ENCODE measurements around the gene AUTS2.

AUTS2 gene

DNA sequence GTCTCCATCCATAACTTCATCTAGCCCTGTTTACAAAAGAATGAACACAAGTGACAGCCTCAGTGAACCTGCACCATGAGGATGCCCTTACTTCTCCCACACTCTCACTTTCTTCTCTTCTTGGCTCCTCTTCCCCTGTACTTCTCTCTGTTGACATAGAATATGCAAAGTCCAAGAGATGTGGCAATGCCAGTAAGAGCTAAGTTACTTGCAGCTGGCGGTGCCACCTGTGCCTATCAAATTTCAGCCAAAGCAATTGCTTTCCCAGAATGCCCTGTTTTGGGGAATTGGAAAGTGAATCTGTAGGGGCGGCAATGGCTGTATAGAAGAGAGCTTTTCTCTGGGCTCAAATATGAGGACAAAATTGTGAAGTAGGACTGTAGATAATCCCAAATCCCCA, 557.8 kb downstream of the AUTS2 start:
- no peak for DNase-seq

DNA sequence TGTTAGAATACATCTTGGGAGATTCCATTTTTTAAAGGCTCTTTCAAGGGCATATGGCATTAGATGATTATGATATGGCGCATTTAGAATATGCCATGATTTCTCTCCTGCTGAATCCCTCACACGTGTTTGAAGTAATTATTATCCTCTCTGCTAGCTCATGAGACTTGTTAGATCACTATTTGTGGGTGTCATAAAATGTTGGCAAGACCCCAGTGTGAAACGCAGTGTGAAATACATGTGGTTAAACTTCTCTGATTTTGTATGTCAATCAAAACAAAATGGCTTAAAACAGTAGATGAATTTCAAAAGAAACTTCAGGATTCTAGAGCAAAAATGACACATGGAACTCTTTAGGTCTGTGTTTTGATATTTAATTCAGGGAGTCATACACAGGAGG, 560.8 kb downstream of the AUTS2 start:
- DNase-seq: no peak

DNA sequence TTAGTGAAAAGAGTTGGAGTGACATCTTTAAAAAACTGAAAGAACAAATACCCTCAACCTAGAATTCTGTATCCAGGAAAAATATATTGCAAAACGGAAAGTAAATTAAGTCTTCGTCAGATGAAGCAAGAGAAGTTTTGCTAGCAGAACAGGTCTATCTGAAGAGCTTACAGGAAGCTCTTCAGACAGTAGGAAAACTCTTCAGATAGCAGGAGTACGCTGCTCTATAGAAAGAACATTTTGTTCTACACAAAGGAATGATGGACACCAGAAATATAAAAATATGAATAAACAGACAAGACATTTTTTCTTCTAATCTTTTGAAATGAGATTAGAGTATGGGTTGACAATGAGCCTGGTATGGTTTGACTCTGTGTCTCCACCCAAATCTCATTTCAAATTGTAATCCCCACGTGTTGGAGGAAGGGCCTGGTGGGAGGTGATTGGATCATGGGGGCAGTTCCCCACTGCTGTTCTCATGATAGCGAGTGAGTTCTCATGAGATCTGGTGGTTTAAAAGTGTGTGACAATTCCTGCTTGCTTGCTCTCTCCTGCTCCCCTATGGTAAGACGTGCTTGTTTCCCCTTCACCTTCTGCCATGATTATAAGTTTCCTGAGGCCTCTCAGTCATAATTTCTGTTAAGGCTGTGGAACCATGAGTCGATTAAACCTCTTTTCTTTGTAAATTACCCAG, 567.3 kb downstream of the AUTS2 start:
- no peak for DNase-seq

DNA sequence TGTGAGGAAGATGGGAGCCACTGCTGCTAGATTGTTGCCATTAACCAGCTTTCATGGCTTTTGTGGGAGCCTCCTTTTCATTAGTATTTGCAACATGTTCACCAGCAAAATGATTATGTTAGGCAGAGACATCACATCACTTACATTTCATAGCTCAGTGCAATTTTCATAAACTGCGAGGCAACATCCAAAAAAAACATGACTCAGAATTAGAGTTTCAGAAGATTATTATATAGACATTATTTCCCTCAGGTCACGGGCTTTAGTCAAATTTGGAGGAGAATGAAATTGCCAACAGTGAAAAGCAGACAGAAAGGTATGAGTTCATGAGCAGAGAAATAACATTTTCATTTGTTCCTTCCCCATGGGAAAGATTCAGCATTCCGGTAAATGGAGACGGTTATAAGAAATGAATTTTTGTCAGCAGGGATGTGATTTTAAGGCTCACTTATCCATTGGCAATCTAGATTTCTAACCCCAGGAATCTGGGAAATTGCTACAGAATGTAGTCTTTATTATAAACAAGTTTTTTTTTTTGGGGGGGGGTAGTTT, 573.2 kb downstream of the AUTS2 start:
- no peak for DNase-seq

DNA sequence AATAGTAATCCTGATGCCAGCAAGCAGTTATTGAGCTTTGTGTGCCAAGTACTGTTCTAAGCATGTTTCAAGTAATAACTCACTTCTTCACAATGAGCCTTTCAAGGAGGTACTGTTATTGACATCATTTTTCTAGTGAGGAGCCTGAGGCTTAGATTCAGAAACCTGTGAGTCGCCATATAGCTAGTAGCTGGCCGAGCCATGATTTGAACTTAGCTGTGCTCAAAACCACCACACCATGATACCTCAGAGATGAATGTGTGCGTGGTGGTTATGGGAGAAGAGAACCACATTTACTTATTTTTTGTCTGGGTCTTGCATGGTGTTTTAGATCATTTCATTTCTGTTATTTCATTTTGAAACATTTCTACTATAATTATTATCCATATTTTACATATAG, 578.9 kb downstream of the AUTS2 start:
- DNase-seq: no peak

DNA sequence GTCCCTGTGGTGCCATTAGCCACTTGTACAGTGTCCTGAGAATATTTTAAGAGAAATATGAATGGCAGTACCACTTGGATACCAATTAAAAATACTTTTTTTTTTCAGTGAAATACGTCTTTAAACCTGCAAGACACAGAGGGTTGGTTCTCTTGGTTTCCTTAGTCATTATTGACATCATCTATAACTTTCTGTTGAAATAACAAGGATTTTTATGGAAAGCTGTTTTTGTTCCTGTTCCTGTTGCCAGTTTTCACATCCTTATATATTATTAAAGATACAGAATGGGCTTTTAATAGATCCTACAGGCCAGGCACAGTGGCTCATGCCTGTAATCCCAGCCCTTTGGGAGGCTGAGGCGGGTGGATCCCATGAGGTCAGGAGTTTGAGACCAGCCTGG, 579.9 kb downstream of the AUTS2 start:
- no peak for DNase-seq

DNA sequence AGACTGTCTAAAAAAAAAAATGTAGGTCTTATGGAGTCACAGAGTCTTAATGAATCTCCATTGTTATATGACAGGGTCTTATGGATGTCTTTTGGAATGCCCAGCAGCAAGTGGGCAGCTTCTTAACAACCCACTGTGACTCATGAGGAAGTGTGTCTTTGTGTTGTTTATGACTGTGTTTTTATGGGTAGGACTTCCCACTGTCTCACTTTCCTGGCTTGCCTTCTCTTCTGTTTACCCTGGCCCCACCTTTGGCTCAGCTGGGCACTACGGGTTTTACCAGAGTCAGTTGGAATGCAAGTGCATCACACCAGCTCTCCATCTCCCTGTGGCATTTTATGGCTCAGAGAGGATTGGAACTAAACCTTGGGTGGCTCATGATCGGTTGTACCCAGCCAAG, 580.5 kb downstream of the AUTS2 start:
- DNase-seq: no peak

DNA sequence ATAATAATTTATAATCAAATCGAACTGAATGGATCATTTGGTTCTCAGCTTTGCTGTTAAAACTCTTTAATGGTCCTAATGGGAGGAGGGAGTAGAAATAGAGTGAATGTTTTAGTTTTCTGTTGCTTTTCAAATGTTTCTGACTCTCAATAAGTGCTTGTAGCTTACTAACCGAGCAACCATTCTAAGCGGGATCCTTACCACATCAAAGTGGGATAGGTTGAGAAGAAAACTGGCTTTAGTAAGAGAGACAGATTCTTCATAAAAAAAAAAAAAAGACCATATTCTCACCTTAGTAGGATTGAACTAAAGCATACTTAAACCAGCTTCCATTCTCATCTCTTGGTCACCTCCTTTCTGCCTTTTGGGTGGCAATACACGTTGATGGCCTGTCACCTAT, 584.2 kb downstream of the AUTS2 start:
- DNase-seq: no peak

DNA sequence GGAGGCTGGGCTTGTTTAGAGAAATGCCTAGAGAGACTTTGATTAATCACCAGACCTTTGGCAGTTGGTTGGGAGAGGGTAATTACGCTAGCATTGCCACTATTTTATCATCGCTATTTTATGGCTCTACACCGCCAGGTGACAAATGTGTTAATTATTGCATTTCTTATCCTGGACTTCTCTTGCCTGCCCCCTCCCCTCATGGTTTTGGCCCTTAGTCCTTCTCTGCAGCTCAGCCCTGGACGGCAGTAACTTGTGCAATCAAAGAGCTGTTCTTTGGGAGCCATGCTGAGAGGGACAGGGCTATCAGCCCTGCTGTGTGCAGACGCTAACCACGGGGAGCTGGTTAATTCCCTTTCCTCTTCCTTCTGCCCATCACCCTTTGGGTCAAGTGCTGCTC, 585.0 kb downstream of the AUTS2 start:
- DNase-seq: no peak

DNA sequence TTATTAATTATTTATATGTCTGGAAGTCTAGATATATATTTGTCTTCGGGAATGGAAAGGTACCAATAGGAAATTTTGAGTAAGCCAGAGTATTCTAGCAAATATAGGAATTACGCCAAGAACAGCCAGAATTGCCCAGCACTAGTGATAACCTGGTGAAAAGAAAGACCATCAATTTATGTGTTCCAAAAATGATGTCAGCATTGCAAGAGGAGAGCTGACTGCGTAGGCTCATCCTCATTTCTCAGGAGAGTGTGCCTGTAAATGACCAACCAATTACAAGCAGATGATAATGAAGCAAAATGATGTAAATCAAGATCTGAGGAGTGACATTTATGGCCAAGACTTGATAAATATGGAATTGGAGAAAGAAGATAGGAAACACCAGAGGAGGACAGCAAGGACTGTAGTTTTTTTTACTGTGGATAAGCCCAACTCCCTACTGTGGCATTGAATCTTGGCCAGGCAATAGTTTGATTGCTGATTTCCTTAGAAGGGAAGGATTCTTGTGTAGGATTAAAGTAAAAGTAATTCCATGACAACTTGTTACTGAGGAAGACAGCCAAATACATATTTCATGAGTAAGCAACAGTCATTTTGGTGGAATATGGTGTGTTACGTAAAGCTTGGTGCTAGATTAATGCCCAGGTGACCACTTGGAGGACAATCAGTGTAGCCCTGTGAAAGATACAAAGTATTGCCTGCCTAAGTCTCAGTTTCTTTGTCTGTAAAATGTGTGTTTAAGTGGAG, 590.8 kb downstream of the AUTS2 start:
- DNase-seq: no peak

DNA sequence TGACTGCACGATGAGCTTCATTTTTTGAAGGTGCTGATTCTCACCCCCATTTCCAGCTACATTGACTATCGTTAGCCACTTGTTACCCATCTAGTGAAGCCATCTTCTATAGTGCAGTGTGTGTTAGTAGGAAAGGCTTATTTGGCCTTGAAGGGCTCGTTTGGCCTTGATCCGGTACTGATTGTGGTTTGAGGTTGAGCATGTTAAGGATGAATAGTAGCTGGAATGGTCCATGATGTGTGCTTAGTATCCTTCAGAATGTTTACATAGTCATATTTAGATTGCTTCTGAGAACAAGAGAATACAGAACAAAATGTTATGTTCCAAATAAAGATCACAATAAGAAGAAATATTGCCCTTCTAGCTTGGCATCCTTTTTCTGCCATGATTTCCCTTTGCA, 591.5 kb downstream of the AUTS2 start:
- DNase-seq: no peak

DNA sequence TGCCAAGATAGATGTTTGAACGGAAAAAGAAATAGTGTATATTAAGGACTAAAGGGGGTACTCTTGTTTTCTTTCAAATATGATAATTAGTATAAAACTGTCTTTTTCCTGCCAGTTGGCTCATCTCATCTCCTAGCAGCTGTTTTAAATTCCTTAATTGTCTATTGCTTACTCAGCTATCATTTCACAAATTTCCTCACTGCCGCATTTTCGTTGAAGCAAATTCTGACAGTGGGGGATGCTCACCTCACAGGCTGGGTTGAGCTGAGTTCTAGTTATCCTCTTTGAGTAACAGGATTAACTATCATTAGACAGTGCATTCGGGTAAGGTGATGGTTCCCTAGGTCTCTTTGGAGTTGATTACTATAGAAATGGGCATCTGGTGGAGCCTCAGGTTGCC, 592.0 kb downstream of the AUTS2 start:
- DNase-seq: no peak

DNA sequence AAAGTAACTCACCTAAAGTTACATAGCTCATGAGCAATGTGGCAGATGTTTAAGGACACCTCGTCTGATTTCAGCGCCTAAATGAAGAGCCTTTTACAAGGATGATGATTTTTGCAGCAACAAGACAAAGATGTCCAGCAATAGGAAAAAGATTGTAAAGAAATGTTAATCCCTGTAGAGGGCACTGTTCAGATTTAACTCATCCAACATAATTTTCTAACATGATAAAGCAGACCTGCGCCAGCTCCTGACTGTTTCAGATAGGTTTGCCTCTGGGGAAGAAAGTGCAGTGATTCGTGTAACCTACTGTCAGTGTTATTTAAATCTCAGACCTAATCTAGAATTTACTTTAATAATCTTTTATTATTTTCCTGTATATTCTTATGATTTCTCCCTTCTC, 595.2 kb downstream of the AUTS2 start:
- DNase-seq: no peak

DNA sequence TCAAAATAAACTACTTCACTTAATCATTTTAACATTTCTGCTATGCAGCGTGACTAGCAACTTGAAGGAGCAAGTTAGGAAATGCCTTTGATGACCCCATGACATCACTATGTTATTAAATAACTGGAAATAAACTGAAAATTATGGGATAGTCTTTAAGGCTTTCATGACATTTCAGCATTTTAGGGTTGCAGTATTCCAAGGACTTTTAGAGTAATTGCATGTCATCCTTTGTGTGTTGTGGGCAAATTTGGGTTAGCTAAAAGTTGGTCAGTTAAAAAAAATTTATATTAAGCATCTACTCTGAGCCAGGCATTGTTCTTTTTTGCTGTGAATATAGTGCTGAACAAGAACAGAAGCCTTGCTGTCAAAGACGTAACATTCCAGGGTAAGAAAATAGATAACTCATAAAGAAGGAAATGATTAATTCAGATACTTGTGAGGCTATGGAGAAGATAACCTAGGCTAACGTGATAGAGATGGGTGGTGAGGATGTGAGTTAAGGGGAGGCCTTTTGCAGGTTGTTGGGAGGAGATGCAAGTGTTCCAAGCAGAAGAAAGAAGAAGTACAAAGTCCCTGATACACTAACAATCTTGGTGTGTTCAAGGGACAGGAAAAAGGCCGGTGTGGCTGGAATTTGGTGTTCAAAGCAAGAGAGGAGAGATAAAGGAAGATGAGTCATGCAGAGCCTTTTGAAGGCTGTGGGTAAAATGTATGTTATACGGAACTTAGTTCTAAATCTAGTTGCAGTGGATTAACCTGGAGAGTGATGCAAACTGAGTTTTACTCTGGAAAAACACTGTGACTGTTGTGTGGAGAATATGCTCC, 610.2 kb downstream of the AUTS2 start:
- no peak for DNase-seq

DNA sequence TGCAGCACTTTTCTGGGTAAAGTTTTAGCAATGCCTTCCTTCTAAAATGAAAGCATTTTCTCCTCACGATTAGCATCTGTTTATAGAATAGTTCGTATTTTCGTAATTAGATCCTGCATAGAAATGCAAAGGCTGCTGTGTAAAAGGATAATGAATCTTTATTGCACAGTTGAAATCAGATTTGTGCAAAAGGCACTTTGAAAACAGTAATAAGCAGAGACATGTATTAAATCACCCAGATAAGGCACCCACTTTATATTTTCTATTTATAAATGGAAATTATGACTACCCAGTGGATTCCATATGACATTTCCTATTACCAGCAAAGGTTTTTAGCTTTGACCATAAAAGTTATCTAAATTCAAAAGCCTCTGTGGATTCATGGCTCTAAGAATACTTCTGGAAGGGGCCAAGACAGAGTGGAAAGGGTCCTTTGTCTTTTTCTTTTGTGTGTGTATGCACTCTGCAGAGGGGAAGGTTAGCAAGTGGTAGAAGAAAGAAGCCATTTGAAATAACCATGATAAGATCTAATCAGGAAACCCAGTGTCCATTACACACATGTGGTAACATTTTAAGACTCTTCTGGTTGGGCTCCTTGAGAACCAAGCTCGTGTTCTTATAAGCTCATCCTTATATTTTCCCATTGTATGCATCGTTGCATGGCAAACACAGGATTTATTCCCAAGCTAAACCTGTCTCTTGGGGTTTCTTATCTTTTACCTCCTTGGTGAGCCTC, 612.1 kb downstream of the AUTS2 start:
- no peak for DNase-seq

DNA sequence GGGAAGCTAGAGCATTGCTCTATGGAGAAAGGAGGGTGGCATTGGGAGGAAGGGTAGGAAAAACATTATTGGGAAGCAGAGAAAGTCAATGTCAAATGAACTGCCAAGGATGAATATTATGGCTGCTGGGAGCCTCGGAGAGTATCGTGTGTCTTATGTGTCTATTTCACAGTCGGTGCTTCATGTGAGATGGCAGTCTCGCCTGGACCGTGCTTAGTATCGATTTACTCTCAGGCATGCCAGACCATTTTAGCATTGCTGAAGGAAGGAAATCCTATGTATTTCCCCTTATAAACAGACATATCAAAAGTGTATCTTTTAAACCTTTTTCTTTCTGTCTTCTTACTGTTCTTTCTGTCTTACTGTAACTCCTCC, 612.6 kb downstream of the AUTS2 start:
- DNase-seq: no peak

DNA sequence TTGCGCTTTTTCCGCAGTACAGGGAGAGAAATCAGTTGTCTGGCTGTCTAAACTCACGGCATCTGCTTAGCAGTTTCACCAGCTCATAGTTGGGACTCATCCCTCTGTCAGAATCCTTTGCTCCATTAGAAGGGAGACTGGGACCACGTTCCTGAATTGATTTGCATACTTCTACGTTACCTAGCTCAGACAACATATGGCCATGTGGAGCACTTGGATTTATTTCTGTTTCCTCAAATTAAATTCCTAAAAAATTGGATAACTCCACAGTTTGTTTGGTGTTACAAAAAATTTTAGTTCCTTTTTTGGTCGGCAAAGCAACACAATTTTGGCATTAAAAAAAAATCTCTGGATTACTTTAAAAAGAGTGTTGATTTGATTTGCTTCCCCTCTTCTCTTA, 614.0 kb downstream of the AUTS2 start:
- no peak for DNase-seq

DNA sequence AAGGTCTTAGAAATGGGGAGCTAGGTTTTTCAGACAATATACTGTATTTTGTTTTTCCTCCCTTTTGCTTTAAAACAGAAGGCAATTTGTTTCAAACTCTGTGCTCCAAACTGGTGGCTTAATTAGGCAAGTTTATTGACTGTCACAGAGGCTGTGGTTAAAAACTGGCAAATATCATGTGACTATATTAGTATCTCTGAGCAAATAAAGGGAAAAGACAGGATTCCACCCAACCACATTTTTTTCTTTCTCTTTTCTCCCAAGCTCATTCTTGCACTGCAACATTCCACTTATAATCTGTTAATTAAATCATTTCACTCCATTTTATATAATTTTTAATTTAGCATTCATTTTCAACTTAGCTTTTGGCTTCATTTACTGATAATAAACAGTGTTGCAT, 615.8 kb downstream of the AUTS2 start:
- DNase-seq: no peak

DNA sequence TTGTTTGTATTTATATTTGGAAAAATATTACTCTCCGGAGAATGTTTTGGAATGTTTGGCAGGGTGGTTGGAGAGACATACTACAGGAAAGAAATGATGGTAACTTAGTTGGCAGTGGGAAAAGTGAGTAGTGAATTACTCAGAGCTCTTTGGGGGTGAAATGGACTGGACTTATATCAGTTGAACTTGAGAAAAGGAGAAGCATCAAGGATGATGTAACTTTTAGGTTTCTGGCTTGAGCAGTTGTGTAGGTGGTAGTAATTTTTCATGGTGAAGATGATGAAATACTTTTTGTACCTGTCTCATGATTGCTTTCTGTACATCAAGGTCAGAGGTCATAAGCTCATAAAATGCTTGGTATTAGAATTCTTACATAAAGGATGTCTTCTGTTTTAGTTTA, 617.2 kb downstream of the AUTS2 start:
- DNase-seq: no peak

DNA sequence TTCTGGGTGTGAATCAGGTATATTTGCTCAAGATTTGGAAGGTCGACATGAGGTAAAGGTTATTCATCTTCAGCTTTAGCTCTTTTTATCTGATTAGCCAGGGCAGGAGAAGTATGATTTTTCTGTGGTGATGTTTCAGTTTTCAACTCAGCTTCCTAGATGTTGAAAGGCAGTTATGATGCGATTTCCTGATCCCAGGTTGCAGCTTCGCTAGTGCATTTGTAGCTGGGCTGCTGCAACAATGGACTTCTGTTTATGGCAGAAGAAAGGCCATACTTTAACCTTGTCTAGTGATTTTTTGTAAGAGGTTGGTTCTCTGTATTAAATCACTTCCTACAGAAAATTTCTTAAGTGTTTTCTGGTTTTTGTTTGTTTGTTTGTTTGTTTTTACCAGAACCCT, 619.3 kb downstream of the AUTS2 start:
- DNase-seq: no peak

DNA sequence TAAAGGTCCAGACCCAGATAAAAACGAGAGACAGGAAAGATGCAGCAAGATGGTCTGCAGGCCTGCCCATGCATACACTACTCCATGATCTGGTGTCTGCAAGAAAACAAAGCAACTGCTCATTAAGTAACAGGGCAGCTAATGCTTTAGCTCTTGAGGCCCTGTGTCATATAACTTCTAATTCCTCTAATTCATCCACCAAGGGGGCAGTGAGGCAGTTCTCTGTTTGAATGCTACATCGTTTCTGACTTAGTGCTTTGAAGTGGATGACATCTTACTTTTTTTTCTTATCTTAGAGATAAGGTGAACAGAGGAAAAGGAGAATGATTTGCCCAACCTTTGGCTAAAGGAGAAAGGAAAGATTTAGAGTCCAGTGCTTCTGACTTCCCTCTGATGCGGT, 619.7 kb downstream of the AUTS2 start:
- DNase-seq: no peak

DNA sequence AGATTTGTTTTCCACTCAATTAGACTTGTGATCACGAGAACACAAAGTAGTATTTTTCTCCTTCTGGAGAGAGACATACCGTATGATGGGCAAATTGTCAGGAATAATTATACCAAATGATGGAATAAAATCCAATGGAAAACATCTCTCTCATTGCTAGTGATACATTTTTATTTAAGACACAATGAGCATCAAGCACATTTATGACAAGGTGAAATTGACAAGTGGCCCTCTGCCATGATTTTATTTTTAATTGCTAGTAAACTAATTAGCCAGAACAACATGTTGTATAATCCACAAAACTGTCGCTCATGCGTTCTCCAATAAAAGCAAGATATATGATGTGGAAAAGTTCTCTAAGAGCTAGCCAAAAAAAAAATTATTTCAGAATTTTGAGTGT, 620.8 kb downstream of the AUTS2 start:
- no peak for DNase-seq

DNA sequence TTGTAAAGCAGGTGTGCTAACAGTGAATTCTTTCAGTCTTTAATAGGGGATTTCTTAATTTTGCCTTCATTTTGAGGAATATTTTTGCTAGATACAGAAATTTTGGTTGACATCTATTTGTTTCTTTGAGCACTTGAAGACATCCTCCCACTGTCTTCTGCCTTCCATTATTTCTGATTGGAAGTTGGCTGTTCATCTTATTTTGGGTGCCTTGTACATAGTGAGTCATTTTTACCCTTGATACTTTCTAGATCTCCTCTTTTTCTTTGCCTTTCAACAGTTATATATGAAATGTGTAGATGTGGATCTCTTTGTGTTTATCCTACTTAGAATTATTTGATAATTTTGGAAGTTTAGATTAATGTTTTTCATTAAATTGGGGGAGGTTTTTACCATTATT, 631.0 kb downstream of the AUTS2 start:
- DNase-seq: no peak

Measured in effector CD4-positive, alpha-beta T cell (primary cell).